Endodermal cell (in vitro differentiated cells): ENCODE results near the gene YY1. TPM values are rescaled to one million over a fixed set of nuclear protein-coding genes. Genes with fewer than 3 reads are reported as not detected.

Experiments used
- DNase-seq: peaks from one replicate; pipeline ENCODE4 v3.0.0-alpha.2; 2017
- H3K27ac ChIP-seq: 2 replicates; pipeline ENCODE4 v1.5.1; 2013; ENCODE audit warnings: mild to moderate bottlenecking, low read depth, low read length, moderate library complexity
- H3K27me3 ChIP-seq: 2 replicates; pipeline ENCODE4 v1.6.1; 2013; ENCODE audit warnings: mild to moderate bottlenecking, low read length, moderate library complexity; ENCODE audit not compliant: insufficient read depth, control insufficient read depth, poor library complexity, severe bottlenecking
- H3K36me3 ChIP-seq: 2 replicates; pipeline ENCODE4 v1.7.0; 2013; ENCODE audit warnings: mild to moderate bottlenecking, low read length, moderate library complexity; ENCODE audit not compliant: control insufficient read depth, insufficient read depth
- H3K4me1 ChIP-seq: one replicate; pipeline ENCODE4 v1.7.0; 2013; ENCODE audit warnings: low read length; ENCODE audit not compliant: control insufficient read depth, insufficient read depth
- H3K4me3 ChIP-seq: 2 replicates; pipeline ENCODE4 v1.5.1; 2013; ENCODE audit warnings: mild to moderate bottlenecking, low read length, moderate library complexity
- H3K9ac ChIP-seq: 2 replicates; pipeline ENCODE4 v1.6.1; 2013; ENCODE audit warnings: mild to moderate bottlenecking, low read length, moderate library complexity; ENCODE audit not compliant: poor library complexity, severe bottlenecking; ENCODE audit errors: extremely low read depth
- H3K9me3 ChIP-seq: 2 replicates; pipeline ENCODE4 v1.6.1; 2013; ENCODE audit warnings: mild to moderate bottlenecking, low read length, moderate library complexity; ENCODE audit not compliant: control insufficient read depth
- H3K27ac Mint-ChIP-seq: 2 replicates; pipeline ENCODE4 v1.8.0; 2020; ENCODE audit warnings: mixed read lengths
- H3K27me3 Mint-ChIP-seq: 2 replicates; pipeline ENCODE4 v1.8.0; 2021; ENCODE audit warnings: mild to moderate bottlenecking, mixed read lengths; ENCODE audit not compliant: insufficient read depth
- H3K36me3 Mint-ChIP-seq: 2 replicates; pipeline ENCODE4 v1.8.0; 2020; ENCODE audit warnings: low read depth, mixed read lengths
- H3K4me1 Mint-ChIP-seq: 2 replicates; pipeline ENCODE4 v1.8.0; 2020; ENCODE audit warnings: mixed read lengths
- H3K4me3 Mint-ChIP-seq: 2 replicates; pipeline ENCODE4 v1.8.0; 2020; ENCODE audit warnings: mild to moderate bottlenecking, moderate library complexity, mixed read lengths
- H3K9me3 Mint-ChIP-seq: 2 replicates; pipeline ENCODE4 v1.8.0; 2020; ENCODE audit warnings: mild to moderate bottlenecking, mixed read lengths
- CTCF ChIP-seq: fragments of 200-600 bp; sonication (generic); conservative IDR thresholded peaks from 2 replicates; pipeline ENCODE4 v1.5.0; 2021; ENCODE audit warnings: antibody characterized with exemption, mild to moderate bottlenecking
- WGBS, 2 experiments: methylation state at CpG; one replicate each; pipeline versions ENCODE4 v1.1.5 to v1.1.7; 2013; ENCODE audit warnings: missing lambda C conversion rate in 2 of 2, mixed read lengths in 1 of 2; ENCODE audit not compliant: insufficient coverage in 1 of 2, insufficient read length in 1 of 2; 5-methylcytosine and 5-hydroxymethylcytosine counted together
- total RNA-seq, 2 donors: library from RNA; stranded (reverse); fragmentation: NEBNext Ultra II Directional in 1 of 2; extraction: Animal tissue kit (Norgen Biotek cat#: 25700) in 1 of 2; gene quantifications; 2 replicates in 1 of 2; 3 replicates in 1 of 2; pipeline ENCODE4 v1.2.1, GENCODE V29; 2021

Gene YY1
- total RNA-seq, 2 donors from 2014 or later, result 94.8 to 103 TPM

GRCh38 chr14:100223332-100224201, 15.4 kb upstream of the YY1 start:
- Mint-ChIP-seq H3K4me3 (no peak overlapping the region), H3K27me3 (no peaks in the 10 kb centered on the region), H3K27ac (no peak overlapping the region), H3K9me3 (no peaks in the 10 kb centered on the region), H3K4me1 (no peaks in the 10 kb centered on the region), H3K36me3 (peaks cover 3% of the 10 kb centered on the region)
- H3K27ac ChIP-seq, result peak overlapping the region; percentile 41
- H3K9ac ChIP-seq, result no peak overlapping the region
- 88 to 93% methylated on average over 11 to 12 of the region's 12 CpGs for WGBS, 2 experiments
- H3K27me3 ChIP-seq, result no peaks in the 10 kb centered on the region
- H3K9me3 ChIP-seq, result no peaks in the 10 kb centered on the region
- H3K36me3 ChIP-seq, result peaks cover 7% of the 10 kb centered on the region
- H3K4me3 ChIP-seq, result no peak overlapping the region
- peak; percentile 59 for DNase-seq
- no peak for TF ChIP-seq CTCF
- H3K4me1 ChIP-seq, result peaks cover 18% of the 10 kb centered on the region

GRCh38 chr14:100224229-100224866, 14.6 kb upstream of the YY1 start:
- Histone ChIP-seq H3K9me3 (no peaks in the 10 kb centered on the region), H3K27me3 (no peaks in the 10 kb centered on the region), H3K4me3 (no peak overlapping the region), H3K9ac (no peak overlapping the region), H3K36me3 (peaks cover 13% of the 10 kb centered on the region), H3K4me1 (peaks cover 18% of the 10 kb centered on the region), H3K27ac (no peak overlapping the region)
- Mint-ChIP-seq H3K4me3 (no peak overlapping the region), H3K4me1 (no peaks in the 10 kb centered on the region), H3K36me3 (peaks cover 3% of the 10 kb centered on the region), H3K9me3 (no peaks in the 10 kb centered on the region), H3K27me3 (no peaks in the 10 kb centered on the region), H3K27ac (no peak overlapping the region)
- no peak for TF ChIP-seq CTCF
- no peak for DNase-seq
- WGBS, 2 experiments, result 96 to 100% methylated on average over 1 to 4 of the region's 4 CpGs

- Histone ChIP-seq H3K9me3 (no peaks in the 10 kb centered on the region), H3K9ac (no peak overlapping the region), H3K4me1 (peaks cover 18% of the 10 kb centered on the region), H3K36me3 (peaks cover 21% of the 10 kb centered on the region), H3K27me3 (no peaks in the 10 kb centered on the region), H3K4me3 (no peak overlapping the region), H3K27ac (no peak overlapping the region)
- Mint-ChIP-seq H3K4me3 (no peak overlapping the region), H3K27ac (no peak overlapping the region), H3K27me3 (no peaks in the 10 kb centered on the region), H3K4me1 (no peaks in the 10 kb centered on the region), H3K9me3 (no peaks in the 10 kb centered on the region), H3K36me3 (peaks cover 7% of the 10 kb centered on the region)
- TF ChIP-seq CTCF, result no peak
- 93 to 96% methylated on average over 2 to 3 of the region's 4 CpGs for WGBS, 2 experiments
- DNase-seq, result no peak
Observed at GRCh38 chr14:100225169-100225568, 13.8 kb upstream of the YY1 start.
